ENCODE results near the gene IFT20. TPM values are rescaled to one million over a fixed set of nuclear protein-coding genes. Genes with fewer than 3 reads are reported as not detected.

The IFT20 gene
- total and polyA plus RNA-seq, 8 donors: 24.9 to 95.6 (median 50.2) TPM

DNA sequence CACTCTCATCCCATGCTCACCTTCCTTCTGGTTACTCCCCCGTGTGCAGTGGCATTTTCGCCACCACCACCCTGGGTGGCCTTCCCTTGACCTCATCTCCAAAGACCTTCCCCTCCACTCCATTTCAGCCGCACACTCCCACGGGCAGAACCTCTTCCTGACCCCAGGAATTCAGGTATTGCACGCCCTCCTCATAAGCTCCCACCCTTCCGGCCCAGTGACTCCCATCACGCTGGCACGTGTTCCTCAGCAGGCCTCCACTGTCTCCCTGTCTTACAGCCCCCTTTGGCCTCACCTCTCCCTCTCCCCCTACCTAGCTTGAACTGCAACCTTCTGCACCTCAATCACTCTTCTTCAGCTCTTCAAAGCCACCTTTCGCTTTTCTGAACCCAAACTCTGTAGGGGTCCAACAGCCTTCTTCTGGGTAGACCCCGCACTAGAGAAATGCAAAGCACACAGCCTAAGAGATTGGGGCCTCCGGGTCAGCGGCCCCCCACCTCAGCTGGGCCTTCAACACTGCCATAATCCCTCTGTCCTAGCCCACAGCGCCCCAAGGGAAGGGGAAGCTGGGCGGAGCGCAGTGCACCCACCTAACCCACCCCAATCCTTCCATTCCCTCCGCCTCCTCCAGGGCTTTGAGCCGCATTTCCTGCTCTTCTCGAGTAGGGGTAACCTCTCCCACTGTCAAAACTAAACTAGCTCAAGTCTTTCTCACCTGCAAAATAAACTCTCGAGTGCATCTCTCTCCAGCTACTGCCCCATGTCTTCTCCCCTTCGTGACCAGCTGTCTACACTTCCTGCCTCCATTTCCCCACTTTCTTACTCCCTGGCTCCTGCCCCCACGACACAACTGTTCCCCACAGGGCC, 17.9 kb downstream of the IFT20 start:
- Histone ChIP-seq H3K4me3 (no peak overlapping the region), H3K36me3 (no peaks in the 10 kb centered on the region), H3K4me1 (peaks cover 13 to 43% (median 23%) of the 10 kb centered on the region in 4 donors), H3K27me3 (no peaks in the 10 kb centered on the region), H3K9me3 (no peaks in the 10 kb centered on the region), H3K27ac (no peak overlapping the region)
- TF ChIP-seq EP300 (IDR thresholded peaks at IDR 0.05): no peak
- TF ChIP-seq POLR2AphosphoS5 (IDR thresholded peaks at IDR 0.05): no peak
- TF ChIP-seq POLR2A (IDR thresholded peaks at IDR 0.05): no peak
- TF ChIP-seq, protein P1, sequence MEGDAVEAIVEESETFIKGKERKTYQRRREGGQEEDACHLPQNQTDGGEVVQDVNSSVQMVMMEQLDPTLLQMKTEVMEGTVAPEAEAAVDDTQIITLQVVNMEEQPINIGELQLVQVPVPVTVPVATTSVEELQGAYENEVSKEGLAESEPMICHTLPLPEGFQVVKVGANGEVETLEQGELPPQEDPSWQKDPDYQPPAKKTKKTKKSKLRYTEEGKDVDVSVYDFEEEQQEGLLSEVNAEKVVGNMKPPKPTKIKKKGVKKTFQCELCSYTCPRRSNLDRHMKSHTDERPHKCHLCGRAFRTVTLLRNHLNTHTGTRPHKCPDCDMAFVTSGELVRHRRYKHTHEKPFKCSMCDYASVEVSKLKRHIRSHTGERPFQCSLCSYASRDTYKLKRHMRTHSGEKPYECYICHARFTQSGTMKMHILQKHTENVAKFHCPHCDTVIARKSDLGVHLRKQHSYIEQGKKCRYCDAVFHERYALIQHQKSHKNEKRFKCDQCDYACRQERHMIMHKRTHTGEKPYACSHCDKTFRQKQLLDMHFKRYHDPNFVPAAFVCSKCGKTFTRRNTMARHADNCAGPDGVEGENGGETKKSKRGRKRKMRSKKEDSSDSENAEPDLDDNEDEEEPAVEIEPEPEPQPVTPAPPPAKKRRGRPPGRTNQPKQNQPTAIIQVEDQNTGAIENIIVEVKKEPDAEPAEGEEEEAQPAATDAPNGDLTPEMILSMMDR (IDR thresholded peaks at IDR 0.05): no peak
- no peak for DNase-seq
- WGBS, 5 donors: 87 to 92% (median 88%) methylated on average over 21 of the region's 21 CpGs
- intact Hi-C loops (cut with DNase I; ENCODE audit: low total_unique reads): no loop called here

DNA sequence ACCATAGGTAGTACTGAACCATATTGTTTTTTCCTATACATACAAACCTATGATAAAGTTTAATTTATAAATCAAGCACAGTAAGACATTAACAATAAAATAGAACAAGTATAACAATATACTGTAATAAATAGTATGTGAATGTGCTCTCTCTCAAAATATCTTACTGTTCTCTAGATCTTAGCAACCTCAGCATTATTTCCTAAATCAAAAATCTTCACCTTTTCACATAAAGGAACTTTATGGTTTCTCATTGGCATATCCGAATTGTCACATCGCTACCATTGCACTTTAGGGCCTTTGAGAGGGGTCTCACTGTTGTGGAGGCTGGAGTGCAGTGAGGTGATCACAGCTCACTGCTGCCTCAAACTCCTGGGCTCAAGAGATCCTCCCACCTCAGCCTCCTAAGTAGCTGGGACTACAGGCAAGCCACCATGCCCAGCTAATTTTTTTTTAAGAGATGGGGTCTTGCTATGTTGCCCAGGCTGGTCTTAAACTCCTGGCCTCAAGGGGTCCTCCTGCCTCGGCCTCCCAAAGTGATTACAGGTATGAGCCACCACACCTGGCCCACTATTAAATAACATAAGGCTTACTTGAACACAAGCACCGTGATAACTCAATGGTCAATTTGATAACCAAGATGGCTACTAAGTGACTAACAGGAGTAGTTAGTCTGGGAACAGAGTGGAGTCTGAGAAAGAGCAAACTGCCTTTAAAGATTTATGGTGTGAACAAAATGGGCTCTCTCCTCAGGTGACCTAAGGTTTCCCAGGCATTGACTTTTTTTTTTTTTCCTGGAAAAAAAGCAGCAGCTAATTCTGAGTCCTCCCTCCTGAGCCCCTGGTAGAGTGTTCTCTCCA, 19.2 kb downstream of the IFT20 start:
- WGBS, 5 donors: 91 to 99% (median 96%) methylated on average over 4 of the region's 4 CpGs
- H3K36me3 ChIP-seq: no peaks in the 10 kb centered on the region
- intact Hi-C loops (cut with DNase I; ENCODE audit: low total_unique reads): no loop called here

DNA sequence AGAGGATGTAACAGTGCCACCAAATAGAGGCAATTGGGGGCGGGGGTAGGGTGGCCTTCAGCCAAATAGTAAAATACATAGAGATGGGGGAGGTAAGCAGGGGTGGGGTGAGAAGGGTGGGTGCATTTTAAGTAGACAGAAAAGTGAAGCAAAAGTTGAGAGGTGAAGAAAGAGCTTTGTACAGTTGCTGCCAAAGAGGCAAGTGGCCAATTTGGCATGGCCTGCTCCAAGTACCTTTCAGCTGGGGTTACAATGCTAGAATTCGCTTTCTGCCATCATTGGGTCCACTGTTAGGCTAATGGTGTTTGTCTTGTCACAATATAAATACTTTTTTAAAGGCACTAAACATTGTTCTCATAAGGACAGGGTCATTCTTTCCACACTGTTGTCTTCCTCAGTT, 21.4 kb downstream of the IFT20 start:
- Histone ChIP-seq H3K9me3 (no peaks in the 10 kb centered on the region), H3K36me3 (no peaks in the 10 kb centered on the region), H3K4me3 (no peak overlapping the region), H3K4me1 (peaks cover 8 to 11% (median 9%) of the 10 kb centered on the region in 4 donors), H3K27me3 (no peaks in the 10 kb centered on the region), H3K27ac (no peak overlapping the region)
- no peak for DNase-seq
- WGBS, 5 donors: 72 to 79% (median 74%) methylated on average over 2 of the region's 2 CpGs
- TF ChIP-seq POLR2AphosphoS5 (IDR thresholded peaks at IDR 0.05): no peak
- TF ChIP-seq, protein P1 (IDR thresholded peaks at IDR 0.05): no peak
- no peak for TF ChIP-seq POLR2A (IDR thresholded peaks at IDR 0.05)
- TF ChIP-seq EP300 (IDR thresholded peaks at IDR 0.05): no peak
- intact Hi-C loops (cut with DNase I; ENCODE audit: low total_unique reads): no loop called here

More for the DNA sequence above, 19.2 kb downstream of the IFT20 start:
- Histone ChIP-seq H3K4me3 (no peak overlapping the region), H3K27ac (no peak overlapping the region), H3K4me1 (peaks cover 8 to 32% (median 23%) of the 10 kb centered on the region in 4 donors), H3K27me3 (no peaks in the 10 kb centered on the region), H3K9me3 (no peaks in the 10 kb centered on the region)
- TF ChIP-seq POLR2AphosphoS5 (IDR thresholded peaks at IDR 0.05) (no peak), POLR2A (IDR thresholded peaks at IDR 0.05) (no peak), EP300 (IDR thresholded peaks at IDR 0.05) (no peak)
- TF ChIP-seq, protein P1 (IDR thresholded peaks at IDR 0.05): no peak
- no peak for DNase-seq

DNA sequence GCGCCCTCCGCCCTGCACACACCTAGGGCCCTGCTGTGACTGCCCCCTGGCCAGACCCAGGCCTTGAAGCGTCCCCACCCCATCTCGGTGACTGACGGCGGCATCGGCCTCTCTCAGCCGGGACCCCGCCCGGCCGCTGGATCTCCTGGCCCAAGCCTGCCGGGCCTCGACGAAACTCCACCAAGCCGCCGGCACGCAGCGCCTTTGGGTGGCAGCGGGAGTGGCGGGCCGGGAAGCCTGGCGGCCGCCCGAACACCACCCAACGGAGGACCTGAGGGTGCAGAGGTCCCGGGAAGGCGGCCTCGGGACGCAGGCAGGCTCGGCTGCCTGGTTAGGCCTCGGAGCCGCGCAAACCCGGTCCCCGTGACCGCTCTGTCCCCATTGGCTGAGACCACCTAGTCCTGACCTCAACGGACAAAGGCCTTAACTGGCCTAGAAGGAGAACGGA, 28.3 kb downstream of the IFT20 start:
- Histone ChIP-seq H3K9me3 (no peaks in the 10 kb centered on the region), H3K27ac (no peak overlapping the region), H3K27me3 (peaks cover 4 to 15% (median 11%) of the 10 kb centered on the region in 3 donors), H3K4me3 (no peak overlapping the region), H3K4me1 (no peaks in the 10 kb centered on the region), H3K36me3 (no peaks in the 10 kb centered on the region)
- TF ChIP-seq POLR2A (IDR thresholded peaks at IDR 0.05): no peak
- TF ChIP-seq, protein P1 (IDR thresholded peaks at IDR 0.05): no peak
- no peak for TF ChIP-seq POLR2AphosphoS5 (IDR thresholded peaks at IDR 0.05)
- no peak for TF ChIP-seq EP300 (IDR thresholded peaks at IDR 0.05)
- 33 to 78% (median 41%) methylated on average over 14 to 38 of the region's 38 CpGs for WGBS, 5 donors
- DNase-seq: peak in 1 of 2 donors; percentile 59
- intact Hi-C loops (cut with DNase I; ENCODE audit: low total_unique reads): no loop called here

Measured in stomach (tissue), 9 donors.